GM18519 (cell line): ENCODE measurements around the gene NTSR2.
"Not testable (repeated sequence)": the region's sequence is repeated elsewhere in the genome, so short reads cannot be mapped to it uniquely, and the experiment has no call there.

Source experiments
- ATAC-seq: cut with Tn5 transposase; IDR thresholded peaks from one replicate; pipeline ENCODE4 v1.9.1; 2021; ENCODE audit warnings: mild to moderate bottlenecking, moderate library complexity; ENCODE audit not compliant: unreplicated experiment, low FRiP score

NTSR2 gene

DNA sequence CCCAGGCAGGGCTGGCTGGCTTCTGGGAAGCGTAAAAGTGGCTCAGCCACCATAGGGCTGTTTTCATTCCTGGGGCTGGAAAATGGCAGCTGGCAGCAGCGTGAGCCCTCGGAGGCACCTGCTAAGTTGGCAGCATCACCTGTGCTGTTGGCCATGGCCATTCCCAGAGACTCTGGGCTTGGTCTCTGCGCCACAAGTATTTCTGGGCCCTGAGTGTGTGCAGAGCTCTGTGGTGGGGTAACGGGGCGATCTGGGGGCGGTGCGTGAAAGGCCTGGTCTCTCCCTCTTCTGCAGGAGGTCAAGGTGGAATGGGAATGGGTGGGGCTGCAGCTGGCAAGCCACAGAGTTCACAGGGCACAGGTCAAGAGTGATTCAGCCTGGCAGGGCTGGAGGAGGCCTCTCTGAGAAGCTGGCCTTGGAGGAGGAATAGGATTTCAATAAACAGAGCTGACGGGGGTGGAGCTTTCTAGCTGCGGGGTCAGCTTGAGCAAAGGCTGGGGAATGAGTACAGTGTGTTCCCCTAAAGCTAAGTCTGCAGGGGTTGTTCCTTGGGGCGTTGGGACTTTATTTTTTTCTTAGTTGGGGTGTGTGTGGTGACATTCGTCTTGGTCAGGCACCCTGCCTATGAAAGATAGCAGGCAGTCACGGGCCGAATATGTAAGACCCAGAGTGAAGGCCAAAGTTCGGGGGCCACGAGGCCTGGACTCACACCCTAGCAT is 10.3 kb upstream of the NTSR2 start:
- no peak for ATAC-seq

GRCh38 chr2:11679486-11680181 is 9.6 kb upstream of the NTSR2 start:
- no peak for ATAC-seq

- no peak for ATAC-seq
Measured at GRCh38 chr2:11679016-11679415, 9.0 kb upstream of the NTSR2 start.

GRCh38 chr2:11678306-11678960 is 8.4 kb upstream of the NTSR2 start:
- ATAC-seq = no peak

- ATAC-seq = no peak
Measured at GRCh38 chr2:11677136-11678055, 7.4 kb upstream of the NTSR2 start.

- ATAC-seq = no peak
Measured at GRCh38 chr2:11676640-11677039, 6.6 kb upstream of the NTSR2 start.

- ATAC-seq = no peak
Measured at GRCh38 chr2:11675423-11676112, 5.6 kb upstream of the NTSR2 start.

- ATAC-seq = no peak
Measured at GRCh38 chr2:11674983-11675382, 5.0 kb upstream of the NTSR2 start.

GRCh38 chr2:11672407-11672806 is 2.4 kb upstream of the NTSR2 start:
- ATAC-seq = no peak

DNA sequence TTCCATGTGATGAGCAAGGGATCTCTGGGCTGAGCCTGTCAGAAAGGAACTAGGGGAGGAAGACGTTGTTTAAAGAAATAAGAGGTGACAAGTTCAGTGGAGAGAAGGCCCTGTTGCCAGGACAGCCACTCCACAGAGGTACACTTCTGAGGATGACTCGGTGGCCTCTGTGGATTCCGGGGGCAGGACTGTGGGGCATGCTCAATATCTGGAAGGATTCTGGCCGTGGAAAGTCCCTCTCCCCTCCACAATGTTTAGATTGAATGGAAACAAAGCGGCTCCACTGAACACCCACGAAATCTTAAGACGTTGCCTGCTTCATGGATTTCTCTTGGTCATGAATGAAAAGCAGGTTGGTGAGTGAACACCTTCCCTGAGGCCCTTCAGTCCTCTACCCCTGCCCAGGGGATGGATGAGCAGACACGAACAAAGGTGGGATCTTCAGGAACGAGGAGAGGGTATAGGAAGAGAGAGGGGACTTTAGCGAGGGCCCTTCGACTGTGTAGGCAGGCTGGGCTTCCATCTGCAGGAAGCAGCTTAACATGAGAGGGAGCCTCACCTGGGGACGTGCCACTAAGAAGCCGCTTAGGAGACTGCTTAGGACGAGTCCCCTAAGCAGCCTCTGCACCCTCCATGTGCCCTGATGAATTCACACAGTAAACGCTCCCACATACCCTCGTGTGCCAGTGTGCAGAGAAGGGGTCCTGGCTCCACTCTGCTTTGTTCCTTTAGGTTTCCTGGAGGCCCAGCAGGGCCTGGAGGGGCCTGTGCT is 1.9 kb downstream of the NTSR2 start:
- no peak for ATAC-seq

- ATAC-seq = no peak
Measured at GRCh38 chr2:11667194-11667593, 2.8 kb downstream of the NTSR2 start.

- ATAC-seq = no peak
Measured at GRCh38 chr2:11665510-11666362, 4.3 kb downstream of the NTSR2 start.

DNA sequence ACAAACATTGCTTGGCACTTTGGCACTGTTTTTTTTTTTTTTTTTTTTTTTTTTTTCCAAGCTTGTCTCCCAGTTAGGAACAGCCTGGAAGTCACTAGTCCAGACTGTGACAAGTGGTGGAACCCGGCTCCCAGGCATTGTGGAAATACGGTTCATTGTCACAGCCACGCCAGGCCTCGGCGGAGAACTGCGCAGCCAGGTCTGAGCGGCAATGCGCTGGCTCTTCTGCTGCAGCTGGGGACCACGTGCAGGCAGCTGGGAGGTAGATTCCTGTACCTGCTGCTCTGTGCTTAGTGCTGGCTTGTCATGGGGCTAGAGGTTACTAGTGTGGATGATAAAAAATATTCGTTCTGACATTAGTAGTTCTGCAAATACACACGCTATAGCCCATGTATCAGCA is 5.0 kb downstream of the NTSR2 start:
- no peak for ATAC-seq

DNA sequence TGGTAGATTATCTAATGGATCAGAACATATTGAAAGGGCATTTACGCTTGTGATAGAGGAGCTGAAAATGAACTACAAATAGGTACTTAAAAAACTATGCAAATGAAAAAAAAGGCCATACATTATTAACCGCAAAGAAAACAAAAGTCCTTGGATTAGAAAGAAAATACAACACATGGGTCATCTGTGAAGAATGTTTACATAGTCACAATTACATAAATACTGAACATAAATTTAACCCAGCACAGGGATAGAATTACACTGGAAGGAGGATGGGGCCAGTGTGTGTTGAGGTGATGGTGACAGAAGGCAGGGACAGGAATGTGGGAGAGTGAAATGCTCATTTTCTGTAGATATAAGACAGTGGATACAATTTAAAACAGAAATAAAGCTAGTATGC is 6.6 kb downstream of the NTSR2 start:
- ATAC-seq = no peak

DNA sequence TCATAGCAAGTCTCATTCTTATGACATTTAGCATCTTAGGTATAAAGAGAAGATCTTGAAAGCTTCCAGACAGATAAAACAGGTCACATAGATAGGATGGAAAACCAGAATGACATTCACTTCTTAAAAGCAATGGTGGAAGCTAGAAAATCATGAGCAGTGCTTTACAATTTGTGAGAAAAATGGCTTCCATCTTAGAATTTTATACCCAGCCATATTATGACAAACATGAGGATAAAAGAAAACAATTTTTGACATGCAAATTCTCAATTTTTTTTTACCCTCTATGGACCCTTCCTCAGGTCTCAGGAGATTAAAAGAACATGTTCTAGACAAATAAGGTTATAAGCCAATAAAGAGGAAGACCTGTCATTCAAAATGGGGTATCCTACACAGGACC is 7.1 kb downstream of the NTSR2 start:
- no peak for ATAC-seq

GRCh38 chr2:11661891-11662435 is 8.0 kb downstream of the NTSR2 start:
- no peak for ATAC-seq

GRCh38 chr2:11660396-11660795 is 9.6 kb downstream of the NTSR2 start:
- ATAC-seq = not testable (repeated sequence)

GRCh38 chr2:11659851-11660250 is 10.1 kb downstream of the NTSR2 start:
- no peak for ATAC-seq
